MG63 (cell line): Measurements from ENCODE around the gene LYSMD3. TPM values are rescaled to one million over a fixed set of nuclear protein-coding genes. Genes with fewer than 3 reads are reported as not detected.

Experiments
- DNase-seq: peaks from one replicate; pipeline ENCODE4 v3.0.0-alpha.2; 2020
- H3K27me3 ChIP-seq: fragments of 250-450 bp; sonication (Bioruptor Pico); 2 replicates; pipeline ENCODE4 v1.5.1; 2020; ENCODE audit warnings: mild to moderate bottlenecking, moderate library complexity
- H3K36me3 ChIP-seq: fragments of 250-450 bp; sonication (Bioruptor Pico); 2 replicates; pipeline ENCODE4 v1.5.1; 2020; ENCODE audit warnings: mild to moderate bottlenecking, moderate library complexity
- H3K4me3 ChIP-seq: fragments of 250-450 bp; sonication (Bioruptor Pico); 2 replicates; pipeline ENCODE4 v1.5.1; 2020; ENCODE audit warnings: mild to moderate bottlenecking, moderate library complexity
- H3K9me3 ChIP-seq: fragments of 250-450 bp; sonication (Bioruptor Pico); 2 replicates; pipeline ENCODE4 v1.5.1; 2020; ENCODE audit warnings: mild to moderate bottlenecking, moderate library complexity
- total RNA-seq: library from RNA; depleted of rRNA; stranded (reverse); fragments of >200 nt; shearing (Covaris generic); gene quantifications from 2 replicates; pipeline ENCODE4 v1.2.3, GENCODE V29; 2014; ENCODE audit warnings: low replicate concordance

LYSMD3 gene
- total RNA-seq, 1 experiment from 2014 or later = 5.1 TPM

GRCh38 chr5:90553711-90554110 is 24.3 kb upstream of the LYSMD3 start:
- H3K9me3 ChIP-seq = no peaks in the 10 kb centered on the region
- H3K27me3 ChIP-seq = peaks cover 65% of the 10 kb centered on the region
- H3K36me3 ChIP-seq = no peaks in the 10 kb centered on the region
- no peak overlapping the region for H3K4me3 ChIP-seq
- no peak for DNase-seq

- Histone ChIP-seq H3K27me3 (peaks cover 62% of the 10 kb centered on the region), H3K4me3 (no peak overlapping the region), H3K36me3 (no peaks in the 10 kb centered on the region), H3K9me3 (no peaks in the 10 kb centered on the region)
- DNase-seq = no peak
Measured at GRCh38 chr5:90551376-90551775, 22.0 kb upstream of the LYSMD3 start.

- no peak for DNase-seq
- H3K27me3 ChIP-seq = peaks cover 60% of the 10 kb centered on the region
- no peak overlapping the region for H3K4me3 ChIP-seq
- no peaks in the 10 kb centered on the region for H3K9me3 ChIP-seq
- H3K36me3 ChIP-seq = no peaks in the 10 kb centered on the region
Measured at GRCh38 chr5:90550963-90551362, 21.6 kb upstream of the LYSMD3 start.

- Histone ChIP-seq H3K36me3 (no peaks in the 10 kb centered on the region), H3K9me3 (no peaks in the 10 kb centered on the region), H3K27me3 (peaks cover 62% of the 10 kb centered on the region), H3K4me3 (no peak overlapping the region)
- DNase-seq = no peak
Measured at GRCh38 chr5:90549729-90550275, 20.4 kb upstream of the LYSMD3 start.

GRCh38 chr5:90549223-90549622 is 19.8 kb upstream of the LYSMD3 start:
- H3K9me3 ChIP-seq = no peaks in the 10 kb centered on the region
- peaks cover 60% of the 10 kb centered on the region for H3K27me3 ChIP-seq

GRCh38 chr5:90548069-90548593 is 18.7 kb upstream of the LYSMD3 start:
- H3K9me3 ChIP-seq = no peaks in the 10 kb centered on the region
- H3K27me3 ChIP-seq = peaks cover 54% of the 10 kb centered on the region
- DNase-seq = no peak
- H3K36me3 ChIP-seq = no peaks in the 10 kb centered on the region
- H3K4me3 ChIP-seq = no peak overlapping the region

More at GRCh38 chr5:90549223-90549622, 19.8 kb upstream of the LYSMD3 start:
- H3K36me3 ChIP-seq = no peaks in the 10 kb centered on the region
- no peak overlapping the region for H3K4me3 ChIP-seq
- DNase-seq = no peak

- no peaks in the 10 kb centered on the region for H3K9me3 ChIP-seq
- no peak for DNase-seq
- H3K4me3 ChIP-seq = no peak overlapping the region
- no peaks in the 10 kb centered on the region for H3K36me3 ChIP-seq
- peaks cover 44% of the 10 kb centered on the region for H3K27me3 ChIP-seq
Measured at GRCh38 chr5:90547072-90547536, 17.7 kb upstream of the LYSMD3 start.

GRCh38 chr5:90546216-90546837 is 16.9 kb upstream of the LYSMD3 start:
- H3K9me3 ChIP-seq = no peaks in the 10 kb centered on the region
- H3K36me3 ChIP-seq = no peaks in the 10 kb centered on the region
- no peak for DNase-seq
- H3K27me3 ChIP-seq = peaks cover 43% of the 10 kb centered on the region
- no peak overlapping the region for H3K4me3 ChIP-seq

- no peaks in the 10 kb centered on the region for H3K36me3 ChIP-seq
- no peak for DNase-seq
Measured at GRCh38 chr5:90545511-90545910, 16.1 kb upstream of the LYSMD3 start.

GRCh38 chr5:90542827-90543519 is 13.6 kb upstream of the LYSMD3 start:
- Histone ChIP-seq H3K27me3 (peaks cover 34% of the 10 kb centered on the region), H3K9me3 (no peaks in the 10 kb centered on the region), H3K4me3 (no peak overlapping the region), H3K36me3 (no peaks in the 10 kb centered on the region)
- no peak for DNase-seq

More at GRCh38 chr5:90545511-90545910, 16.1 kb upstream of the LYSMD3 start:
- peaks cover 43% of the 10 kb centered on the region for H3K27me3 ChIP-seq
- no peaks in the 10 kb centered on the region for H3K9me3 ChIP-seq
- H3K4me3 ChIP-seq = no peak overlapping the region

- Histone ChIP-seq H3K36me3 (no peaks in the 10 kb centered on the region), H3K9me3 (no peaks in the 10 kb centered on the region), H3K4me3 (no peak overlapping the region), H3K27me3 (peaks cover 36% of the 10 kb centered on the region)
- DNase-seq = no peak
Measured at GRCh38 chr5:90534922-90535321, 5.5 kb upstream of the LYSMD3 start.

GRCh38 chr5:90533794-90534193 is 4.4 kb upstream of the LYSMD3 start:
- Histone ChIP-seq H3K9me3 (no peaks in the 10 kb centered on the region), H3K27me3 (peaks cover 36% of the 10 kb centered on the region), H3K4me3 (no peak overlapping the region), H3K36me3 (no peaks in the 10 kb centered on the region)
- DNase-seq = no peak

GRCh38 chr5:90530736-90531487 is 1.5 kb upstream of the LYSMD3 start:
- Histone ChIP-seq H3K36me3 (peaks cover 2% of the 10 kb centered on the region; the same call in 1 of the 2 replicates), H3K4me3 (no peak overlapping the region), H3K27me3 (peaks cover 32% of the 10 kb centered on the region), H3K9me3 (no peaks in the 10 kb centered on the region)
- DNase-seq = no peak

- Histone ChIP-seq H3K9me3 (no peaks in the 10 kb centered on the region), H3K27me3 (peaks cover 32% of the 10 kb centered on the region), H3K4me3 (peak overlapping the region; percentile 85), H3K36me3 (peaks cover 4% of the 10 kb centered on the region)
- DNase-seq = peak; percentile 83
Measured at GRCh38 chr5:90529939-90530677, 724 bp upstream of the LYSMD3 start.

GRCh38 chr5:90528601-90529193 is 687 bp downstream of the LYSMD3 start:
- Histone ChIP-seq H3K9me3 (no peaks in the 10 kb centered on the region), H3K4me3 (peak overlapping the region; percentile 85), H3K27me3 (peaks cover 20% of the 10 kb centered on the region), H3K36me3 (peaks cover 17% of the 10 kb centered on the region)
- DNase-seq = no peak

GRCh38 chr5:90519081-90519480 is 10.3 kb downstream of the LYSMD3 start:
- no peak for DNase-seq
- no peaks in the 10 kb centered on the region for H3K9me3 ChIP-seq
- H3K36me3 ChIP-seq = peaks cover 52% of the 10 kb centered on the region
- H3K27me3 ChIP-seq = no peaks in the 10 kb centered on the region
- H3K4me3 ChIP-seq = no peak overlapping the region
